Measurements from ENCODE around the gene MUC3A. TPM values are rescaled to one million over a fixed set of nuclear protein-coding genes. Genes with fewer than 3 reads are reported as not detected.
"Not testable (repeated sequence)": the region's sequence is repeated elsewhere in the genome, so short reads cannot be mapped to it uniquely, and the experiment has no call there.

Gene MUC3A, protein sequence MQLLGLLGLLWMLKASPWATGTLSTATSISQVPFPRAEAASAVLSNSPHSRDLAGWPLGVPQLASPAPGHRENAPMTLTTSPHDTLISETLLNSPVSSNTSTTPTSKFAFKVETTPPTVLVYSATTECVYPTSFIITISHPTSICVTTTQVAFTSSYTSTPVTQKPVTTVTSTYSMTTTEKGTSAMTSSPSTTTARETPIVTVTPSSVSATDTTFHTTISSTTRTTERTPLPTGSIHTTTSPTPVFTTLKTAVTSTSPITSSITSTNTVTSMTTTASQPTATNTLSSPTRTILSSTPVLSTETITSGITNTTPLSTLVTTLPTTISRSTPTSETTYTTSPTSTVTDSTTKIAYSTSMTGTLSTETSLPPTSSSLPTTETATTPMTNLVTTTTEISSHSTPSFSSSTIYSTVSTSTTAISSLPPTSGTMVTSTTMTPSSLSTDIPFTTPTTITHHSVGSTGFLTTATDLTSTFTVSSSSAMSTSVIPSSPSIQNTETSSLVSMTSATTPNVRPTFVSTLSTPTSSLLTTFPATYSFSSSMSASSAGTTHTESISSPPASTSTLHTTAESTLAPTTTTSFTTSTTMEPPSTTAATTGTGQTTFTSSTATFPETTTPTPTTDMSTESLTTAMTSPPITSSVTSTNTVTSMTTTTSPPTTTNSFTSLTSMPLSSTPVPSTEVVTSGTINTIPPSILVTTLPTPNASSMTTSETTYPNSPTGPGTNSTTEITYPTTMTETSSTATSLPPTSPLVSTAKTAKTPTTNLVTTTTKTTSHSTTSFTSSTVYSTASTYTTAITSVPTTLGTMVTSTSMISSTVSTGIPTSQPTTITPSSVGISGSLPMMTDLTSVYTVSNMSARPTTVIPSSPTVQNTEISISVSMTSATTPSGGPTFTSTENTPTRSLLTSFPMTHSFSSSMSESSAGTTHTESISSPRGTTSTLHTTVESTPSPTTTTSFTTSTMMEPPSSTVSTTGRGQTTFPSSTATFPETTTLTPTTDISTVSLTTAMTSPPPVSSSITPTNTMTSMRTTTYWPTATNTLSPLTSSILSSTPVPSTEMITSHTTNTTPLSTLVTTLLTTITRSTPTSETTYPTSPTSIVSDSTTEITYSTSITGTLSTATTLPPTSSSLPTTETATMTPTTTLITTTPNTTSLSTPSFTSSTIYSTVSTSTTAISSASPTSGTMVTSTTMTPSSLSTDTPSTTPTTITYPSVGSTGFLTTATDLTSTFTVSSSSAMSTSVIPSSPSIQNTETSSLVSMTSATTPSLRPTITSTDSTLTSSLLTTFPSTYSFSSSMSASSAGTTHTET (N-terminal part only)
- total RNA-seq, result not detected

DNA sequence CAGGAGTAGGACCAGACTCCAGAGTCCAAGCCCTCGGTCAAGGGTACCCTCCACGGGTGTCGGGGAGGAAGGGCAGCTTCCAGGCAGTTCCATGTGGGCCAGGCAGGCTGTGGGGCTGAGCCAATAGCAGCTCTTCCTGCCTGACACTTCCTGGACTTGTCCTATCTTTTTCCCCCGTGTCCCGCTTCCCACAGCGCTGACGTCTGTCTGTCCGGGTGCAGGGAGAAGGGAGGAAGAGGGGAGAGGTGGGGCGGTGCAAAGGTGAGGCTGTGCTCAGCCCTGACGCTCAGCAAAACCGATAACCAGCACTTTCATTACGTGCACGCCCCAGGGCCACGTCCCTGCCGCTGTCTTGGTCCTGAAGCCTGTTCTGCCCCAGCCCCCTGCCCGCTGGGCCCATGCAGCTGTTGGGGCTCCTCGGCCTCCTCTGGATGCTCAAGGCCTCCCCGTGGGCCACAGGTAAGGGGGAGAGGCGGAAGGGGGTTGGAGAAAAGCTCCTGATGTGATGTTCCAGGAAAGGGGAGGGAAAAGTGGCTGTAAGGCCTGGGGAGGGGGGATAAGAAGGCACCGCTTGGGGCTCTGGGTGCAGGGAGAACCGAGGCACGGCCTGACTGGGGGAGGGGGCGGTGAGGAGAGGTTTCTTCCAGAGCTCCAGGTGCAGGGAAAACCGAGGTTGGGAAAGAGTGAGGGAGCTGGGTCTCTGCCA is at the start of gene MUC3A:
Gene MUC3A (plus strand): TSS at position 308 of the 706 bp plus-strand sequence. CDS start 91 bp downstream, at position 399.
- no peaks in the 10 kb centered on the region for H3K9me3 Mint-ChIP-seq (ENCODE audit: low read depth)

GRCh38 chr7:100900978-100901377 is 48.4 kb upstream of the MUC3A start:
- ATAC-seq, result no peak
- no peak for DNase-seq
- Mint-ChIP-seq H3K4me1 (peaks cover 8% of the 10 kb centered on the region), H3K4me3 (no peak overlapping the region), H3K27ac (no peak overlapping the region), H3K27me3 (peaks cover 26% of the 10 kb centered on the region), H3K9me3 (ENCODE audit: low read depth) (no peaks in the 10 kb centered on the region), H3K36me3 (no peaks in the 10 kb centered on the region)
- CTCF ChIA-PET, result interaction anchor here (1.0 to 1.8 kb wide), 2 partner anchors 158 to 176 kb away, joined by 4 to 6 read pairs; no protein-coding TSS in a partner anchor

More for the DNA sequence above, at the start of gene MUC3A:
- H3K27me3 Mint-ChIP-seq, result peaks cover 12% of the 10 kb centered on the region
- CTCF ChIA-PET, result interaction anchor here (0.5 kb wide), 1 partner anchor 145 kb away, joined by 3 read pairs; no protein-coding TSS in a partner anchor
- no peak for ATAC-seq
- no peak for DNase-seq
- no peaks in the 10 kb centered on the region for H3K36me3 Mint-ChIP-seq
- H3K4me3 Mint-ChIP-seq, result no peak within 1 kb of the TSS
- H3K27ac Mint-ChIP-seq, result no peak within 1 kb of the TSS
- H3K4me1 Mint-ChIP-seq, result no peaks in the 10 kb centered on the region

GRCh38 chr7:100901921-100902332 is 47.4 kb upstream of the MUC3A start:
- H3K4me3 Mint-ChIP-seq, result no peak overlapping the region
- no peaks in the 10 kb centered on the region for H3K9me3 Mint-ChIP-seq (ENCODE audit: low read depth)
- H3K27me3 Mint-ChIP-seq, result peaks cover 20% of the 10 kb centered on the region
- CTCF ChIA-PET, result interaction anchor here (1.0 to 1.8 kb wide), 2 partner anchors 157 to 175 kb away, joined by 4 to 6 read pairs; no protein-coding TSS in a partner anchor
- peaks cover 3% of the 10 kb centered on the region for H3K4me1 Mint-ChIP-seq
- H3K36me3 Mint-ChIP-seq, result no peaks in the 10 kb centered on the region
- H3K27ac Mint-ChIP-seq, result no peak overlapping the region
- DNase-seq (no peak), ATAC-seq (no peak)

DNA sequence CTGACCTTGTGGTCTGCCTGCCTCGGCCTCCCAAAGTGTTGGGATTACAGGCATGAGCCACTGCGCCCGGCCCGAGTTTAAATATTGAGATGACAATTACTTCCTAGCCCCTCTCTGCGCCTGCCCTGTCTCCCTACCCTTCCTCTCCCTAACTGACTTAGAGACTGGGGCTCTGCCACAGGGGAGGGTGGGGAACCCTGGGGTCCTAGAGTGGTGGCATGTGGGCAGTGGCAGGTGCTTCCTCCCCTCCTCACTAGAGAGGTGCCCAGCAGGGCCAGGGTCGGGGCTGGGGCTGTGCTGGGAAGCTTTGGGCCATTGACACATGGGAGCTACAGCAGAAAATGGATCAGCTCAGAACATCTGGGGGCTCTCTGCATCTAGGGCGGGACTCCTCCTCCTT is 46.7 kb upstream of the MUC3A start:
- CTCF ChIA-PET, result interaction anchor here (1.3 to 2.1 kb wide), 2 partner anchors 8 to 175 kb away, joined by 3 to 7 read pairs; no protein-coding TSS in a partner anchor
- ATAC-seq (no peak), DNase-seq (no peak)
- peaks cover 3% of the 10 kb centered on the region for H3K4me1 Mint-ChIP-seq
- no peaks in the 10 kb centered on the region for H3K9me3 Mint-ChIP-seq (ENCODE audit: low read depth)
- no peak overlapping the region for H3K27ac Mint-ChIP-seq
- H3K27me3 Mint-ChIP-seq, result peaks cover 14% of the 10 kb centered on the region
- H3K4me3 Mint-ChIP-seq, result no peak overlapping the region
- H3K36me3 Mint-ChIP-seq, result no peaks in the 10 kb centered on the region

GRCh38 chr7:100908512-100908911 is 40.8 kb upstream of the MUC3A start:
- Mint-ChIP-seq H3K27ac (no peak overlapping the region), H3K4me3 (no peak overlapping the region), H3K9me3 (ENCODE audit: low read depth) (no peaks in the 10 kb centered on the region), H3K27me3 (peaks cover 11% of the 10 kb centered on the region), H3K4me1 (no peaks in the 10 kb centered on the region), H3K36me3 (no peaks in the 10 kb centered on the region)
- ATAC-seq (no peak), DNase-seq (no peak)
- CTCF ChIA-PET, result no interaction called here

GRCh38 chr7:100910443-100910842 is 38.9 kb upstream of the MUC3A start:
- CTCF ChIA-PET, result interaction anchor here (0.6 kb wide), 1 partner anchor 178 kb away, joined by 3 read pairs; no protein-coding TSS in a partner anchor
- not testable (repeated sequence) for H3K27me3 Mint-ChIP-seq; H3K9me3 Mint-ChIP-seq (ENCODE audit: low read depth); H3K36me3 Mint-ChIP-seq; ATAC-seq; H3K4me1 Mint-ChIP-seq; DNase-seq; H3K4me3 Mint-ChIP-seq; H3K27ac Mint-ChIP-seq

- Mint-ChIP-seq H3K36me3 (no peaks in the 10 kb centered on the region), H3K27me3 (peaks cover 9% of the 10 kb centered on the region), H3K4me3 (no peak overlapping the region), H3K4me1 (no peaks in the 10 kb centered on the region), H3K9me3 (ENCODE audit: low read depth) (no peaks in the 10 kb centered on the region), H3K27ac (no peak overlapping the region)
- ATAC-seq (no peak), DNase-seq (no peak)
- CTCF ChIA-PET, result interaction anchor here (0.7 kb wide), 1 partner anchor 180 kb away, joined by 3 read pairs; no protein-coding TSS in a partner anchor
Observed at GRCh38 chr7:100911484-100911883, 37.9 kb upstream of the MUC3A start.

DNA sequence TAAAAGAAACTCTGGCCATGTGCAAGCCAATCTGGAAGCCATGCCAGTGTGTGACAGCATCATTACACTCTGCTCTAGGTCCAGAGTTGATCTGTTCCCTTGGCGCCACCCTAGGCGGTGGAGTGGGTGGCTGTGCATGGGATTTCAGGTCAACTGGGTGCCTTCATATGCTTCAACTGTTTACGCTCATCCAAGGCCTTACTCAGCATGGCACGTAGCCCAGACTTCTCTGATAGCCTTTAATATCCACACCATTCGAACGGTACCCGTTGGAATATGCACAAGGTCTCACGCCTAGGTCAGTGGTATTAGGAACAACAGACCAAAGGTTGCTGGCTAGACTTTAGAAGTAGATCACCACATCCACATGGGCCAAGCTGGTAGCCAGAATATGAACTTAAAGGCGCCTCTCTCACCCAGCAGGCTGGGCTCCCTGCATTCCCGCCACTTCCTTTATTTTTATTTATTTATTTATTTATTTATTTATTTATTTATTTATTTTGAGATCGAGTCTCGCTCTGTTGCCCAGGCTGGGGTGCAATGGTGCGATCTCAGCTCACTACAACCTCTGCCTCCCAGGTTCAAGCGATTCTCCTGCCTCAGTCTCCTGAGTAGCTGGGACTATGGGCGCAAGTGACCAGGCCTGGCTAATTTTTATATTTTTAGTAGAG is 35.0 kb upstream of the MUC3A start:
- no peak overlapping the region for H3K4me3 Mint-ChIP-seq
- H3K9me3 Mint-ChIP-seq (ENCODE audit: low read depth), result no peaks in the 10 kb centered on the region
- no peaks in the 10 kb centered on the region for H3K4me1 Mint-ChIP-seq
- DNase-seq (no peak), ATAC-seq (no peak)
- no peaks in the 10 kb centered on the region for H3K36me3 Mint-ChIP-seq
- H3K27me3 Mint-ChIP-seq, result peaks cover 9% of the 10 kb centered on the region
- CTCF ChIA-PET, result no interaction called here
- H3K27ac Mint-ChIP-seq, result no peak overlapping the region

DNA sequence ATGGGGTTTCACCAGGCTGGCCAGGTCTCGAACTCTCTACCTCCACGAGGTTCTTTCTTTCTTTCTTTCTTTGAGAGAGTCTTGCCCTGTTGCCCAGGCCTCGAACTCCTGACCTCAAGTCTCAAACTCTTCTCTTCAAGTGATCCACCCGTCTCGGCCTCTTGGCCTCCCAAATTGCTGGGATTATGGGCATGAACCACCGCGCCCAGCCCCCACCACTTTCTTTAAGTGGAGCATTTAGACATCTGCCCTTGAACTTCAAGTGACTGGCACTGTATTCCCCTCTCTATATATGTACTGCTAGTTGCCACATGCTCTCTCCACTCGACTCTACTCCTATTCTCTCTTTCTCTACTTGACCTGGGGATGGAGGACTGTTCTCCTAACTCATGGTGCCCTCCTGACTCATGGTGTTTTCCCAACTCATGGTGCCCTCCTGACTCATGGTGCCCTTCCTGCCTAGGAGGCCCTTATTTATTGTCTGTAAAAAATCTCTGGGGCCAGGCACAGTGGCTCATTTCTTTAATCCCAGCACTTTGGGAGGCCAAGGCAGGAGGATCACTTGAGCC is 34.4 kb upstream of the MUC3A start:
- Mint-ChIP-seq H3K4me1 (no peaks in the 10 kb centered on the region), H3K36me3 (no peaks in the 10 kb centered on the region), H3K9me3 (ENCODE audit: low read depth) (no peaks in the 10 kb centered on the region), H3K4me3 (no peak overlapping the region), H3K27ac (no peak overlapping the region), H3K27me3 (peaks cover 12% of the 10 kb centered on the region)
- CTCF ChIA-PET, result no interaction called here
- DNase-seq, result no peak
- no peak for ATAC-seq

- CTCF ChIA-PET; ATAC-seq; H3K36me3 Mint-ChIP-seq; H3K9me3 Mint-ChIP-seq (ENCODE audit: low read depth); H3K27ac Mint-ChIP-seq; H3K4me3 Mint-ChIP-seq; H3K4me1 Mint-ChIP-seq; DNase-seq: not testable (repeated sequence)
- peaks cover 28% of the 10 kb centered on the region for H3K27me3 Mint-ChIP-seq
Observed at GRCh38 chr7:100919335-100919734, 30.0 kb upstream of the MUC3A start.

DNA sequence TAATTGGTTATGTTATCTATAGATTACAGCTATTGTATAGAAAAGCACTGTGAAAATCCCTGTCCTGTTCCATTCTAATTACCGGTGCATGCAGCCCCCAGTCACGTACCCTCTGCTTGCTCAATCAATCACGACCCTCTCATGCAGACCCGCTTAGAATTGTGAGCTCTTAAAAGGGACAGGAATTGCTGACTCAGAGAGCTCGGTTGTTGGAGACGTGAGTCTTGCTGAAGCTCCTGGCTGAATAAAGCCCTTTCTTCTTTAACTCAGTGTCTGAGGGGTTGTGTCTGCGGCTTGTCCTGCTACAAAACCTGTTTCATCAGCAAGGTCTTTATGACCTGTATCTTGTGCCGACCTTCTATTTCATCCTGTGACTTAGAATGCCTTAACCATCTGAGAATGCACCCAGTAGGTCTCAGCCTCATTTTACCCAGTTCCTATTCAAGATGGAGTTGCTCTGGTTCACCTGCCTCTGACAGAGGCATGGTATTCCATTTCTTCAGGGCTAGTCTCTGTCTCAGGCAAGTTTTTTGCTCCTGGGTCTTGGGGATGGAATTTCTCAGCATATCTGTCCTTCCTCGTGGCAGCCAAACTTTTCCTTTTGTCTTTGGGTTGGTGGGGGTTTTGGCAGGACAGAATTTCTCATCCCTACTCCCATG is 29.4 kb upstream of the MUC3A start:
- H3K27me3 Mint-ChIP-seq, result peaks cover 28% of the 10 kb centered on the region
- ATAC-seq; H3K27ac Mint-ChIP-seq; DNase-seq; H3K4me1 Mint-ChIP-seq; H3K36me3 Mint-ChIP-seq; CTCF ChIA-PET; H3K9me3 Mint-ChIP-seq (ENCODE audit: low read depth); H3K4me3 Mint-ChIP-seq: not testable (repeated sequence)

All from activated CD8-positive, alpha-beta memory T cell treated with anti-CD3 and anti-CD28 coated beads, Interleukin-2, amount 10 ng/mL, durations not matched to agents 7 days and 5 days (primary cell).